Kidney (tissue), 14 donors: ENCODE results near the gene DGAT2L6. TPM values are rescaled to one million over a fixed set of nuclear protein-coding genes. Genes with fewer than 3 reads are reported as not detected.

Experiments used
- DNase-seq, 5 donors: peaks; one replicate each; pipeline ENCODE4 v3.0.0-alpha.2; 2013 to 2020
- FAIRE-seq: peaks from 2 replicates; lab custom pipeline; 2012; peaks lifted over from hg19 to GRCh38; lab: Jason Lieb, UNC
- H3K27ac ChIP-seq, 2 donors: one replicate each; pipeline ENCODE4 v1.7.0; 2013; ENCODE audit warnings: low read depth in 2 of 2, low read length in 2 of 2, inconsistent platforms in 1 of 2
- H3K27me3 ChIP-seq: one replicate; pipeline ENCODE4 v1.7.1; 2013; ENCODE audit warnings: low read length, inconsistent platforms; ENCODE audit not compliant: control insufficient read depth, insufficient read depth
- H3K36me3 ChIP-seq, 3 donors: one replicate each; pipeline versions ENCODE4 v1.7.0 to v1.7.1; 2013; ENCODE audit warnings: low read length in 3 of 3, control low read depth in 1 of 3, inconsistent platforms in 1 of 3; ENCODE audit not compliant: insufficient read depth in 3 of 3, control insufficient read depth in 2 of 3
- H3K4me1 ChIP-seq, 3 donors: one replicate each; pipeline versions ENCODE4 v1.7.0 to v1.7.1; 2013; ENCODE audit warnings: low read length in 3 of 3, inconsistent platforms in 1 of 3, low read depth in 1 of 3; ENCODE audit not compliant: control insufficient read depth in 2 of 3, insufficient read depth in 2 of 3
- H3K4me3 ChIP-seq, 3 donors: one replicate each; pipeline versions ENCODE4 v1.7.0 to v1.8.1; 2013; ENCODE audit warnings: low read length in 3 of 3, control low read depth in 1 of 3, inconsistent platforms in 1 of 3
- H3K9ac ChIP-seq, 3 donors: one replicate each; pipeline versions ENCODE4 v1.7.0 to v1.7.1; 2013; ENCODE audit warnings: low read length in 3 of 3, control low read depth in 1 of 3, inconsistent platforms in 1 of 3
- H3K9me3 ChIP-seq, 3 donors: one replicate each; pipeline versions ENCODE4 v1.7.0 to v1.7.1; 2013; ENCODE audit warnings: low read length in 3 of 3, control low read depth in 1 of 3, inconsistent platforms in 1 of 3; ENCODE audit not compliant: control insufficient read depth in 2 of 3, insufficient read depth in 1 of 3
- CTCF ChIP-seq: IDR thresholded peaks from 3 replicates; pipeline ENCODE4 v1.5.1; 2012; ENCODE audit warnings: mild to moderate bottlenecking, moderate library complexity, borderline replicate concordance; ENCODE audit not compliant: insufficient read depth; ENCODE audit errors: extremely low read depth
- intact Hi-C: fragments of 100-400 bp; cut with DNase I; formaldehyde crosslinking; loops from one replicate; pipeline ENCODE4 v1.11.1; 2022
- polyA plus RNA-seq: library from polyadenylated mRNA; stranded (reverse); fragments of 350-450 nt; fragmentation: Illumina TruSeq; extraction: RNeasy Lipid Tissue Mini Kit (QIAGEN cat#74804); gene quantifications from one replicate; pipeline ENCODE4 v1.2.3, GENCODE V29; 2014; ENCODE audit warnings: low read depth, low replicate concordance; ENCODE audit not compliant: insufficient read depth
- total RNA-seq: library from RNA; stranded (reverse); fragmentation: NEBNext Ultra II Directional; extraction: Animal tissue kit (Norgen Biotek cat#: 25700); gene quantifications from one replicate; pipeline ENCODE4 v1.2.1, GENCODE V29; 2021
- donor health status: control.
- donor health status: control.
- donor health status: control.
- donor health status: control.
- donor health status: control.
- donor health status: DM: yes; HTN: yes; CAD: no.
- donor health status: Normal renal cell carcinoma (clear cell type).

DGAT2L6 gene
- total and polyA plus RNA-seq, 2 donors from 2014 or later = not detected

GRCh38 chrX:70253377-70254062 lies 76.2 kb downstream of the DGAT2L6 start:
- TF ChIP-seq CTCF = no peak
- H3K9me3 ChIP-seq = no peaks in the 10 kb centered on the region
- intact Hi-C loops = no loop called here
- H3K27me3 ChIP-seq = no peaks in the 10 kb centered on the region
- H3K4me3 ChIP-seq = no peak overlapping the region
- no peak overlapping the region for H3K27ac ChIP-seq
- no peak for DNase-seq
- H3K36me3 ChIP-seq = no peaks in the 10 kb centered on the region
- no peaks in the 10 kb centered on the region for H3K4me1 ChIP-seq
- H3K9ac ChIP-seq = no peak overlapping the region
- no peak for FAIRE-seq

GRCh38 chrX:70254063-70254400 lies 76.7 kb downstream of the DGAT2L6 start:
- Histone ChIP-seq H3K9ac (no peak overlapping the region), H3K27ac (no peak overlapping the region), H3K4me3 (no peak overlapping the region), H3K4me1 (no peaks in the 10 kb centered on the region), H3K36me3 (no peaks in the 10 kb centered on the region), H3K27me3 (no peaks in the 10 kb centered on the region), H3K9me3 (no peaks in the 10 kb centered on the region)
- DNase-seq (no peak), FAIRE-seq (no peak)
- TF ChIP-seq CTCF = no peak
- intact Hi-C loops = no loop called here

GRCh38 chrX:70254909-70255308 lies 77.6 kb downstream of the DGAT2L6 start:
- no peak overlapping the region for H3K27ac ChIP-seq
- FAIRE-seq = no peak
- H3K4me3 ChIP-seq = no peak overlapping the region
- H3K9me3 ChIP-seq = no peaks in the 10 kb centered on the region
- DNase-seq = no peak
- no peaks in the 10 kb centered on the region for H3K4me1 ChIP-seq
- TF ChIP-seq CTCF = no peak
- H3K36me3 ChIP-seq = no peaks in the 10 kb centered on the region
- intact Hi-C loops = no loop called here
- H3K9ac ChIP-seq = no peak overlapping the region
- H3K27me3 ChIP-seq = no peaks in the 10 kb centered on the region

Other genes with a start within 250 kb of the DGAT2L6 start
- gene AWAT2, start 127.5 kb upstream of the DGAT2L6 start, total RNA-seq = not detected
- not detected for gene AWAT2, start 127.5 kb upstream of the DGAT2L6 start, polyA plus RNA-seq
- gene OTUD6A, start 115.0 kb upstream of the DGAT2L6 start, total RNA-seq = not detected
- not detected for gene OTUD6A, start 115.0 kb upstream of the DGAT2L6 start, polyA plus RNA-seq
- 44.2 TPM for gene IGBP1, start 44.0 kb upstream of the DGAT2L6 start, total RNA-seq
- 67.3 TPM for gene IGBP1, start 44.0 kb upstream of the DGAT2L6 start, polyA plus RNA-seq
- gene AWAT1, start 57.2 kb downstream of the DGAT2L6 start, total RNA-seq = not detected
- gene AWAT1, start 57.2 kb downstream of the DGAT2L6 start, polyA plus RNA-seq = not detected
- gene P2RY4, start 82.7 kb downstream of the DGAT2L6 start, total RNA-seq = 0.31 TPM
- gene P2RY4, start 82.7 kb downstream of the DGAT2L6 start, polyA plus RNA-seq = not detected
- not detected for gene ARR3, start 90.9 kb downstream of the DGAT2L6 start, total RNA-seq
- not detected for gene ARR3, start 90.9 kb downstream of the DGAT2L6 start, polyA plus RNA-seq
- gene RAB41, start 104.7 kb downstream of the DGAT2L6 start, total RNA-seq = not detected
- not detected for gene RAB41, start 104.7 kb downstream of the DGAT2L6 start, polyA plus RNA-seq
- gene PDZD11, start 112.4 kb downstream of the DGAT2L6 start, total RNA-seq = 31.3 TPM
- 74.6 TPM for gene PDZD11, start 112.4 kb downstream of the DGAT2L6 start, polyA plus RNA-seq
- gene KIF4A, start 112.6 kb downstream of the DGAT2L6 start, total RNA-seq = 0.35 TPM
- gene KIF4A, start 112.6 kb downstream of the DGAT2L6 start, polyA plus RNA-seq = 0.13 TPM
- 7.0 TPM for gene GDPD2, start 245.8 kb downstream of the DGAT2L6 start, total RNA-seq
- gene GDPD2, start 245.8 kb downstream of the DGAT2L6 start, polyA plus RNA-seq = 2.5 TPM